ENCODE measurements around the gene DOCK8.
"Not testable (repeated sequence)": the region's sequence is repeated elsewhere in the genome, so short reads cannot be mapped to it uniquely, and the experiment has no call there.

- not testable (repeated sequence) for TF ChIP-seq CTCF (conservative IDR thresholded peaks at IDR 0.05; ENCODE audit: low read length); EZH2phosphoT487 (IDR thresholded peaks at IDR 0.05; ENCODE audit: borderline replicate concordance, low read depth, low read length)
Observed at GRCh38 chr9:178140-178825, 36.4 kb upstream of the DOCK8 start.
